ENCODE results near the gene RNF114.

Gene RNF114

DNA sequence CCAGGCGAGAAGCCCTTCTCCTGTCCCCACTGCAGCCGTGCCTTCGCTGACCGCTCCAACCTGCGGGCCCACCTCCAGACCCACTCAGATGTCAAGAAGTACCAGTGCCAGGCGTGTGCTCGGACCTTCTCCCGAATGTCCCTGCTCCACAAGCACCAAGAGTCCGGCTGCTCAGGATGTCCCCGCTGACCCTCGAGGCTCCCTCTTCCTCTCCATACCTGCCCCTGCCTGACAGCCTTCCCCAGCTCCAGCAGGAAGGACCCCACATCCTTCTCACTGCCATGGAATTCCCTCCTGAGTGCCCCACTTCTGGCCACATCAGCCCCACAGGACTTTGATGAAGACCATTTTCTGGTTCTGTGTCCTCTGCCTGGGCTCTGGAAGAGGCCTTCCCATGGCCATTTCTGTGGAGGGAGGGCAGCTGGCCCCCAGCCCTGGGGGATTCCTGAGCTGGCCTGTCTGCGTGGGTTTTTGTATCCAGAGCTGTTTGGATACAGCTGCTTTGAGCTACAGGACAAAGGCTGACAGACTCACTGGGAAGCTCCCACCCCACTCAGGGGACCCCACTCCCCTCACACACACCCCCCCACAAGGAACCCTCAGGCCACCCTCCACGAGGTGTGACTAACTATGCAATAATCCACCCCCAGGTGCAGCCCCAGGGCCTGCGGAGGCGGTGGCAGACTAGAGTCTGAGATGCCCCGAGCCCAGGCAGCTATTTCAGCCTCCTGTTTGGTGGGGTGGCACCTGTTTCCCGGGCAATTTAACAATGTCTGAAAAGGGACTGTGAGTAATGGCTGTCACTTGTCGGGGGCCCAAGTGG, 51.9 kb downstream of the RNF114 start:
- H2AFZ ChIP-seq (ENCODE audit: low read depth) = no peak overlapping the region
- H3K27ac ChIP-seq = no peak overlapping the region
- H3K4me2 ChIP-seq = no peak overlapping the region
- H4K20me1 ChIP-seq (ENCODE audit: insufficient read depth) = no peaks in the 10 kb centered on the region
- H3K27me3 ChIP-seq (ENCODE audit: insufficient read depth, low read depth) = 0 out of 2 replicates have a peak, but pooled peaks cover 2% of the 10 kb centered on the region
- H3K4me1 ChIP-seq (ENCODE audit: low read depth, poor library complexity, severe bottlenecking) = peaks cover 1% of the 10 kb centered on the region
- H3K79me2 ChIP-seq (ENCODE audit: insufficient read depth, low read depth) = no peaks in the 10 kb centered on the region
- H3K4me3 ChIP-seq (IDR thresholded peaks at IDR 0.05; ENCODE audit: insufficient read depth, low read depth, low read length) = no peak overlapping the region
- TF ChIP-seq, protein P1, sequence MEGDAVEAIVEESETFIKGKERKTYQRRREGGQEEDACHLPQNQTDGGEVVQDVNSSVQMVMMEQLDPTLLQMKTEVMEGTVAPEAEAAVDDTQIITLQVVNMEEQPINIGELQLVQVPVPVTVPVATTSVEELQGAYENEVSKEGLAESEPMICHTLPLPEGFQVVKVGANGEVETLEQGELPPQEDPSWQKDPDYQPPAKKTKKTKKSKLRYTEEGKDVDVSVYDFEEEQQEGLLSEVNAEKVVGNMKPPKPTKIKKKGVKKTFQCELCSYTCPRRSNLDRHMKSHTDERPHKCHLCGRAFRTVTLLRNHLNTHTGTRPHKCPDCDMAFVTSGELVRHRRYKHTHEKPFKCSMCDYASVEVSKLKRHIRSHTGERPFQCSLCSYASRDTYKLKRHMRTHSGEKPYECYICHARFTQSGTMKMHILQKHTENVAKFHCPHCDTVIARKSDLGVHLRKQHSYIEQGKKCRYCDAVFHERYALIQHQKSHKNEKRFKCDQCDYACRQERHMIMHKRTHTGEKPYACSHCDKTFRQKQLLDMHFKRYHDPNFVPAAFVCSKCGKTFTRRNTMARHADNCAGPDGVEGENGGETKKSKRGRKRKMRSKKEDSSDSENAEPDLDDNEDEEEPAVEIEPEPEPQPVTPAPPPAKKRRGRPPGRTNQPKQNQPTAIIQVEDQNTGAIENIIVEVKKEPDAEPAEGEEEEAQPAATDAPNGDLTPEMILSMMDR (conservative IDR thresholded peaks at IDR 0.05; ENCODE audit: low read depth, low read length) = no peak
- H3K36me3 ChIP-seq (ENCODE audit: insufficient read depth) = no peaks in the 10 kb centered on the region
- no peak overlapping the region for H3K9ac ChIP-seq

- no peak overlapping the region for H3K9ac ChIP-seq
- H3K27me3 ChIP-seq (ENCODE audit: insufficient read depth, low read depth) = 0 out of 2 replicates have a peak, but pooled peaks cover 2% of the 10 kb centered on the region
- H3K4me2 ChIP-seq = no peak overlapping the region
- TF ChIP-seq, protein P1 (conservative IDR thresholded peaks at IDR 0.05; ENCODE audit: low read depth, low read length) = no peak
- no peaks in the 10 kb centered on the region for H4K20me1 ChIP-seq (ENCODE audit: insufficient read depth)
- no peak overlapping the region for H3K4me3 ChIP-seq (IDR thresholded peaks at IDR 0.05; ENCODE audit: insufficient read depth, low read depth, low read length)
- no peaks in the 10 kb centered on the region for H3K79me2 ChIP-seq (ENCODE audit: insufficient read depth, low read depth)
- no peak overlapping the region for H2AFZ ChIP-seq (ENCODE audit: low read depth)
- H3K27ac ChIP-seq = no peak overlapping the region
- no peaks in the 10 kb centered on the region for H3K4me1 ChIP-seq (ENCODE audit: low read depth, poor library complexity, severe bottlenecking)
- no peaks in the 10 kb centered on the region for H3K36me3 ChIP-seq (ENCODE audit: insufficient read depth)
Measured at GRCh38 chr20:49989234-49990065, 53.3 kb downstream of the RNF114 start.

DNA sequence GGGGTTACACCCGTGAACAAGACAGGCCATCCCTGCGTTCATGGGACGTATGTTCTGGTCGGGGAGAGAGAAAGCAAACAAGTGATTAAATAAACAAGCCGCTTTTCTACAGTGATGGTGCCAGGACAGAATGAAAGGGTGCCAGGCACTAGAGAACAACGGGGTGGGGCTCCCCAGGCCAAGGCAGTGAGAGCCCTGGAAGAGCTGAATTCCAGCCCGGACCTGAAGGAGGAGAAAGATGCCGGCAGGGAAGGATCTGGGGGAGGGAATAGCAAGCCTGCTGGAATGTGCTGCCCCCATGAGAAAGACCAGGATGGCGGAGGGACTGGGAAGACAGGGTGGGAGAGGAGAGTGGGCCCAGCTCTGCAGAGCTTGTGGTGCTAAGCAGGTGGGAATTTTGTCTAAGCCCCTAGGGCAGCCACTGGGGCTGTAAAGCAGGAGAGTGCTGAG, 54.1 kb downstream of the RNF114 start:
- Histone ChIP-seq H2AFZ (ENCODE audit: low read depth) (no peak overlapping the region), H3K9ac (no peak overlapping the region), H3K4me1 (ENCODE audit: low read depth, poor library complexity, severe bottlenecking) (no peaks in the 10 kb centered on the region), H4K20me1 (ENCODE audit: insufficient read depth) (no peaks in the 10 kb centered on the region), H3K36me3 (ENCODE audit: insufficient read depth) (no peaks in the 10 kb centered on the region), H3K27ac (no peak overlapping the region), H3K4me2 (no peak overlapping the region), H3K27me3 (ENCODE audit: insufficient read depth, low read depth) (0 out of 2 replicates have a peak, but pooled peaks cover 2% of the 10 kb centered on the region), H3K4me3 (IDR thresholded peaks at IDR 0.05; ENCODE audit: insufficient read depth, low read depth, low read length) (no peak overlapping the region), H3K79me2 (ENCODE audit: insufficient read depth, low read depth) (no peaks in the 10 kb centered on the region)
- TF ChIP-seq, protein P1 (conservative IDR thresholded peaks at IDR 0.05; ENCODE audit: low read depth, low read length) = no peak

DNA sequence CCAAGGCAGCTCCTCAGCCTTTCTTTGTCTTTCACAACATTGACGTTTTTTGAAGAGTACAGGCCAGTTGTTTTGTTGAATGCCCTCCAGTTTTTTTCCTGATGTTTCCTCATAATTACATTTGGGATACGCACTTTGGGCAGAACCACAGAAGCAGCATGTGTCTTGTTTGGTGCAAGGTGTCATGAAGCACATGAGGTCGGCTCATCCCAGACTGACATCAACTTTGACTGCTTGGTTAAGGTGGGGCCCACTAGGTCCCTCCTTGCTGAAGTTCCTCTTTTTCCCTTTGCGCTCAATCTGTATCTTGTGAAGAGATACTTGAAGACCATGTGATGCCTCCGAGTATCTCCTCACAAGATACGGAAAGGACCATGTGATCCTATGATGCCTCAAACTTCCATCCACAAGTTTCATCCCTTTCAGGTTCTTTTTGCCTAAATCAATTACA, 57.1 kb downstream of the RNF114 start:
- Histone ChIP-seq H3K27ac (no peak overlapping the region), H4K20me1 (ENCODE audit: insufficient read depth) (no peaks in the 10 kb centered on the region)
- TF ChIP-seq, protein P1 (conservative IDR thresholded peaks at IDR 0.05; ENCODE audit: low read depth, low read length) = no peak

More for the DNA sequence above, 57.1 kb downstream of the RNF114 start:
- Histone ChIP-seq H3K4me3 (IDR thresholded peaks at IDR 0.05; ENCODE audit: insufficient read depth, low read depth, low read length) (no peak overlapping the region), H2AFZ (ENCODE audit: low read depth) (no peak overlapping the region), H3K4me2 (no peak overlapping the region), H3K27me3 (ENCODE audit: insufficient read depth, low read depth) (0 out of 2 replicates have a peak, but pooled peaks cover 2% of the 10 kb centered on the region), H3K36me3 (ENCODE audit: insufficient read depth) (no peaks in the 10 kb centered on the region), H3K9ac (no peak overlapping the region), H3K4me1 (ENCODE audit: low read depth, poor library complexity, severe bottlenecking) (no peaks in the 10 kb centered on the region), H3K79me2 (ENCODE audit: insufficient read depth, low read depth) (no peaks in the 10 kb centered on the region)

Data from KMS-11 (cell line).